Measurements from ENCODE around the gene TTC12.

TTC12 gene

GRCh38 chr11:113408206-113408605 lies 93.8 kb downstream of the TTC12 start:
- no peak for DNase-seq

DNA sequence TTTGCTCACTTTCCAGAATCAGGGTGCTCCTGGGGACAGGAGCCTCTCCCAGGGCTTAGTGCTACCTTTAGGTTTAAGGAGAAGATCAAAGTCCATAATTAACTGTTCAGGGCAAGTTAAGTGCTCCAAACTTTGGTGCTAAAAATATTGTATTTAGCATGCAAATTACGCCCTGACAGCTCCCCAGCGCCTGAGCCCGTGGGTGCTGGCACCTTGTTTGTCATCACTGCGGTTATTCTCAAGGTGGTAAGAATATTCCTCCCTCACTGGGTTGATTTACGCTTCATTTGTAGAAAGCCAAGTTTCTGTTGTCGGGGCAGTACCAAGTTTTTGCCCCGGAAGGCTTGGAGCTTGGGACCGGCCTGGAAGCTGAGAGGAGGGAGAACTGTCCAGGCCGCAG lies 94.5 kb downstream of the TTC12 start:
- no peak for DNase-seq

DNA sequence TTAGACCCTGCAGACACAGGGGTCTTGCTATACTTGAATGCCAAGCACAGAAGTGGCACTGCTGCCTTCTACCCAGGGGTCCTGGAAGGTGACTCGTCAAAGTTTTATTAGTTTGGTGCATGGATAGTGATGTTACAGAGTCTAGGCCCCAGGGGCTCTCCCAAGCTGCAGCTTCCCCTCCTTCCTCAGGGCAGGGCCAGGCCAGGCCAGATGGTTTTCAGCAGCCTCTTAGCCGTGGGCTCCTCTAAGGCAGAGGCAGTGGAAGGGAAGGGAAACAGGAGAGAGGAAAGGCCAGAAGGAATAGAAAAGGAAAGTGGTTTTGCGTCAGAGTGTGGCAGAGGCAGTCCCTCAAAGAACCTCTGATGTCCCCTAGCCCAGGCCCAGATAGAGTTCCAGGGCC lies 95.1 kb downstream of the TTC12 start:
- no peak for DNase-seq

DNA sequence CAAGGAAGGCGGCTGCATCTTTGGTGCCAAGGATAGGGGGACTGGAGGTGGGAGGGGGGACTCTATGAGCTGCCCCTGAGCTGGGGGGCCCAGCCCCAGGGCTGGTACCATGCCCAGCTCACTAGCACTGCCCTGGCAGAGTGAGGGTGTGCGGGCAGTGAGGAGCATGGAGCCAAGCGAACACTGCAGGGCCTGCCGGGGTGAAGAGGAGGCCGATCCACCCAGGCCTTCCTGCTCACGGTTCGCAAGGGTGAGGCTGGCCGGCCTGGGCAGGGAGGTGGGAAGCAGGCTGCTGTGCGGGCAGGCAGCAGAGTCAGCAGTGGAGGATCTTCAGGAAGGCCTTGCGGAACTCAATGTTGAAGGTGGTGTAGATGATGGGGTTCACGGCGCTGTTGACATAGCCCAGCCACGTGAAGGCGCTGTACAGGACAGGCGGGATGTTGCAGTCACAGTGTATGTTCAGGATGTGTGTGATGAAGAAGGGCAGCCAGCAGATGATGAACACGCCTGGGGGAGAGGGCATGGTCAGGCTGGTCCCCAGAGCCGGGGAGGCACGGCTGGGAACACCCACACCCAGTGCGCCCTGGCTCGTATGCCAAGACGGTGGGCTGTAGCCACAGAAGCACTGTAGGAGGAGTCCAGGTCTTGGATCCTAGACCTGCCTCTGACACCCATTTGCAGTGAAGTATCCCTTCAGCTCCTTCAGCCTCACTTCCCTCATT lies 96.2 kb downstream of the TTC12 start:
- no peak for DNase-seq

GRCh38 chr11:113411536-113411935 lies 97.2 kb downstream of the TTC12 start:
- no peak for DNase-seq

DNA sequence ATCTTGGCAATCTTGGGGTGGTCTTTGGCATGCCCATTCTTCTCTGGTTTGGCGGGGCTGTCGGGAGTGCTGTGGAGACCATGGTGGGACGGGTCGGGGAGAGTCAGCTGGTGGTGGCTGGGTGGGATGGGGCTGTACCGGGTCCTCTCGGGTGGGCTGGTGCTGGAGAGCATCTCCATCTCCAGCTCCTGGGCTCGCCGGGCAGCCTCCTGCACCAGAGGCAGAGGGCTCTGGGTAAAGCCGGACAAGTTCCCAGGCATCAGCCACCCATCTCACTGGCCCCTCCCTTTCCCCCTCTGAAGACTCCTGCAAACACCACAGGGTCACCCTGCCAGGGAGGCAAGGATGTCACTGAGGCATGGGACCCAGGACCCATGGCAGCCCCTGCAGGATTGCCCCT lies 98.3 kb downstream of the TTC12 start:
- DNase-seq, result no peak

DNA sequence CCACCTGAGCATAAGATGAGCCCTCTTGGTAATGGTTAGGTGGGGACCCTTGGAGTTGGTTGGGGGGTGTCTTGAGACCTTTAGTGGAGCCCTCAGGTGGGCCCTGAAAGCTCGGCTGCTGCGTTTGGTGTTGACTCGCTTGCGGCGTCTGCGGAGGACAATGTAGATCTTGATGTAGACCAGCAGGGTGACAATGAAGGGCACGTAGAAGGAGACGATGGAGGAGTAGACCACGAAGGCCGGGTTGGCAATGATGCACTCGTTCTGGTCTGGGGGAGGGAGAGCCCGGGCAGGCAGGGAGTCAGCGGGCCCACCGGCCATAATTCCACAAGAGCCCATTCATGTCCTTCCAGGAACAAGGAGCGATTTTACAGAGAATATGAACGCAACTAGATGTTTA lies 101.0 kb downstream of the TTC12 start:
- no peak for DNase-seq
